ENCODE measurements around the gene SLC37A1.

GRCh38 chr21:42543106-42543847, 29.6 kb downstream of the SLC37A1 start:
- TF ChIP-seq CTCF (IDR thresholded peaks at IDR 0.05), result no peak
- TF ChIP-seq EP300 (IDR thresholded peaks at IDR 0.05), result no peak

Data from sigmoid colon (tissue), 4 donors.